Measurements from ENCODE around the gene CTXN1. TPM values are rescaled to one million over a fixed set of nuclear protein-coding genes. Genes with fewer than 3 reads are reported as not detected.

Gene CTXN1
- total and polyA plus RNA-seq, 2 donors (not counting 3 experiments of a cell fraction or from before 2014, with no cell fraction given) = 16.0 to 27.6 TPM

DNA sequence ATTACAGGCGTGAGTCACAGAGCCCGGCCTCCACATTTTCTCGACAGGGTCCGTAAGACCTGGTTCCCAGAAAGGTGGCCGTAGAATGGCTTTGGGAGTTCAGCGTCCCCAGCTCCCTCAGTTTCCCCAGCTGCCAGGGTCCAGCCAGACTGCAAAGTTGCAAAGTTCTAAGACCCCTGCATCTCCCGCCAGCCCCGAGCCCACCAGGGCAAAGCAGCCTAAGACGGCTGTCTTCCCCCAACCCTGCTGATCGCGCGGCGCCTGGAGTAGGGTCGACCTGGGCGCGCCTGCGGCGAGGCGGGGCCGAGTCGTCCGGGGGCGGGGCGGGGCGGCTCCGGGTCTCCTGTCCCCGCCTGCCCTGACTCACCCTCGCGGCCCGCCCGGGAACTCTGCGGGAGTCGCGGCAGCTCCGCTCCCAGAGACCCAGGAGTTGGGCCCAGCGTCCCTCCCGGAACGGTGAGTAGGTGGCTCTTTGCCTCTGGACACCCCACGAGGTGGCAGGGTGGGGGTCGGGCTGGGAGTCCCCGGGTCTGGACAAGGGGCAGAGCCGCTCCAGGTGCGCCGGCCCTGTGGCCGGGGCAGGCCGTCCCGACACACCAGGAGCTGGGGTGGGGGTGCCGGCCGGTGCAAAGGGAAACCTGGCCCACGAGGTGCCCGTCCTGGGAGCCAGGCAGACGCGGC, 37.6 kb downstream of the CTXN1 start, which contains the start of gene LRRC8E:
LRRC8E (plus strand) TSS at position 366 of the 681 bp plus-strand sequence. CDS start 7,094 bp downstream, outside the sequence.
- Histone ChIP-seq H3K27ac (ENCODE audit: insufficient read depth, low read depth, low read length) (peak within 1 kb of the TSS; percentile 22), H3K36me3 (ENCODE audit: control insufficient read depth in 2 of 2, extremely low read depth in 1 of 2, insufficient read depth in 2 of 2, low read length in 2 of 2) (no peaks in the 10 kb centered on the region), H4K20me1 (replicated peaks; ENCODE audit: control insufficient read depth, extremely low read depth, insufficient read depth, low read length) (no peaks in the 10 kb centered on the region), H3K9me3 (replicated peaks; ENCODE audit: control insufficient read depth, insufficient read depth, low read length) (no peaks in the 10 kb centered on the region), H3K4me3 (replicated peaks in 1 of 3; ENCODE audit: insufficient read depth in 1 of 3, low read depth in 1 of 3, low read length in 3 of 3) (peak within 1 kb of the TSS; percentile 31 to 43 (median 42)), H3K79me2 (ENCODE audit: control insufficient read depth, insufficient read depth, low read length) (no peaks in the 10 kb centered on the region), H3K4me1 (ENCODE audit: control insufficient read depth, extremely low read depth, insufficient read depth, low read length) (peaks cover 8% of the 10 kb centered on the region), H3K4me2 (ENCODE audit: insufficient read depth, low read length) (peak within 1 kb of the TSS; percentile 62), H2AFZ (ENCODE audit: low read depth, low read length) (peak within 1 kb of the TSS; percentile 96), H3K27me3 (ENCODE audit: control insufficient read depth in 2 of 2, insufficient read depth in 2 of 2, low read length in 2 of 2) (no peaks in the 10 kb centered on the region), H3K9ac (replicated peaks; ENCODE audit: extremely low read depth, insufficient read depth, low read length) (peak within 1 kb of the TSS; percentile 51), H3K9me1 (replicated peaks; ENCODE audit: control insufficient read depth, extremely low read depth, insufficient read depth, low read length) (no peaks in the 10 kb centered on the region)
- POLR2A ChIA-PET = no interaction called here
- dilution Hi-C loops (cut with MboI; ENCODE audit: extremely low pct_ligation_motif_present, low sequenced_read_pairs) = no loop called here
- TF ChIP-seq FOS (IDR thresholded peaks at IDR 0.05; ENCODE audit: borderline replicate concordance, insufficient read depth, low read length) = peak; percentile 47
- TF ChIP-seq MAX (IDR thresholded peaks at IDR 0.05; ENCODE audit: insufficient read depth, insufficient read length) = no peak
- peak; percentile 33 for TF ChIP-seq POLR2AphosphoS5 (IDR thresholded peaks at IDR 0.05; ENCODE audit: insufficient read depth, low read depth, low read length)
- BruUV-seq (replicated peaks) = no TSS peak
- intact Hi-C loops (cut with micrococcal nuclease) = loop anchor here (1.0 kb wide), 1 partner anchor 15 kb away; the partner anchor contains the start of gene MAP2K7
- peak; percentile 35 for FAIRE-seq
- peak; percentile 33 for DNase-seq (ENCODE audit: low read depth, low spot score)
- CTCF ChIA-PET = interaction anchor here (1.0 to 4.7 kb wide), 4 partner anchors 9 to 207 kb away, joined by 3 to 20 read pairs (median 4); partner anchors contain the start of gene TRAPPC5

- TF ChIP-seq MAX (IDR thresholded peaks at IDR 0.05; ENCODE audit: insufficient read depth, insufficient read length) = no peak
- no peak for TF ChIP-seq POLR2AphosphoS5 (IDR thresholded peaks at IDR 0.05; ENCODE audit: insufficient read depth, low read depth, low read length)
- intact Hi-C loops (cut with micrococcal nuclease) = loop anchor here (1.0 kb wide), 1 partner anchor 16 kb away; the partner anchor contains the start of gene MAP2K7
- Histone ChIP-seq H3K36me3 (ENCODE audit: control insufficient read depth in 2 of 2, extremely low read depth in 1 of 2, insufficient read depth in 2 of 2, low read length in 2 of 2) (no peaks in the 10 kb centered on the region), H3K9ac (replicated peaks; ENCODE audit: extremely low read depth, insufficient read depth, low read length) (no peak overlapping the region), H3K4me2 (ENCODE audit: insufficient read depth, low read length) (peak overlapping the region; percentile 62), H3K4me3 (replicated peaks in 1 of 3; ENCODE audit: insufficient read depth in 1 of 3, low read depth in 1 of 3, low read length in 3 of 3) (no peak overlapping the region), H3K27me3 (ENCODE audit: control insufficient read depth in 2 of 2, insufficient read depth in 2 of 2, low read length in 2 of 2) (no peaks in the 10 kb centered on the region), H3K27ac (ENCODE audit: insufficient read depth, low read depth, low read length) (no peak overlapping the region), H4K20me1 (replicated peaks; ENCODE audit: control insufficient read depth, extremely low read depth, insufficient read depth, low read length) (no peaks in the 10 kb centered on the region), H2AFZ (ENCODE audit: low read depth, low read length) (no peak overlapping the region), H3K9me1 (replicated peaks; ENCODE audit: control insufficient read depth, extremely low read depth, insufficient read depth, low read length) (no peaks in the 10 kb centered on the region), H3K4me1 (ENCODE audit: control insufficient read depth, extremely low read depth, insufficient read depth, low read length) (peaks cover 8% of the 10 kb centered on the region), H3K79me2 (ENCODE audit: control insufficient read depth, insufficient read depth, low read length) (no peaks in the 10 kb centered on the region), H3K9me3 (replicated peaks; ENCODE audit: control insufficient read depth, insufficient read depth, low read length) (no peaks in the 10 kb centered on the region)
- DNase-seq (ENCODE audit: low read depth, low spot score) (no peak), FAIRE-seq (no peak)
- CTCF ChIA-PET = interaction anchor here (1.0 to 4.7 kb wide), 5 partner anchors 9 to 207 kb away, joined by 3 to 20 read pairs (median 3); partner anchors contain the start of gene TRAPPC5
- no TSS peak for BruUV-seq (replicated peaks)
- POLR2A ChIA-PET = no interaction called here
- dilution Hi-C loops (cut with MboI; ENCODE audit: extremely low pct_ligation_motif_present, low sequenced_read_pairs) = no loop called here
Observed at GRCh38 chr19:7887408-7888144, 38.4 kb downstream of the CTXN1 start.
